ENCODE measurements around the gene FAM181A.

The FAM181A gene

GRCh38 chr14:93964820-93965286 is 37.7 kb downstream of the FAM181A start:
- DNase-seq = no peak

- peak; percentile 59 for DNase-seq
Measured at GRCh38 chr14:93965287-93965821, 38.2 kb downstream of the FAM181A start.

GRCh38 chr14:93965946-93966474 is 38.9 kb downstream of the FAM181A start:
- DNase-seq = no peak

- DNase-seq = peak; percentile 87
Measured at GRCh38 chr14:93967637-93968250, 40.6 kb downstream of the FAM181A start.

DNA sequence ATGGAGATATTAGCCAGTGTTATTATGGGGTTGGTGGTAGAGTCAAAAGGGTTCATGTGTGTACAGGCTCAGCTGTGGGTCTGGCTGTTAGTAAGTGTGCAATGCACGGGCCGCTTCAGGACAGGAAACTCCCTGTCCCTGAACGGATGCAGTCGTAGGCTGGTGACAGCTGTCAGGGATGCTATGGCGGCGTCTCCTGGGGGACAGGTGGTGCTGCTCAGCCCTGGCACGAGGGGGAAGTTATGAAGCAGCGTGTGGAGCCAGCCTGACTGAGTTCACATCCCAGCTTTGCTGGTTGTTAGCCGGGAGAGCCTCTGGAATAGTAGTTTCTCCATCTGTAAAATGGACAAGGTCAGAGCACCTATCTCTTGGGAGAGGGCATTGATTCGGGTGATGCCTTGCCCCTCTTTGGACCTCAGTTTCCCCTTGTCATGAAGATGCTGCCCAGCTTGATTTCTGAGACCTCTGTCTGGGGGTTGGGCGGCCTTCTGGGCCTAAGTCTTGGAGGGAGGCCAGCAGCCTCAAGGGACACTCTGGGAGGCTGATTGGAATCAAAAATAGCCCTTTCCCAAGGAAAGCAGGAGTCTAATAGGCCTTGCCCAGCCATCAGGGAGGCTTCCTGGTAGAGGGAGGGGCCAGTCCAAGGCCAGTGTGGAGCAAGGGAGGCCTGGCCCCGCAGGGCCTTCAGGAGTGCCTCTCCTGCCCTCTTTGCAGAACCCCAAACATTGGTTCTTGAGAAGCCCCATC is 42.1 kb downstream of the FAM181A start:
- DNase-seq = no peak

- no peak for DNase-seq
Measured at GRCh38 chr14:93970585-93970964, 43.4 kb downstream of the FAM181A start.

DNA sequence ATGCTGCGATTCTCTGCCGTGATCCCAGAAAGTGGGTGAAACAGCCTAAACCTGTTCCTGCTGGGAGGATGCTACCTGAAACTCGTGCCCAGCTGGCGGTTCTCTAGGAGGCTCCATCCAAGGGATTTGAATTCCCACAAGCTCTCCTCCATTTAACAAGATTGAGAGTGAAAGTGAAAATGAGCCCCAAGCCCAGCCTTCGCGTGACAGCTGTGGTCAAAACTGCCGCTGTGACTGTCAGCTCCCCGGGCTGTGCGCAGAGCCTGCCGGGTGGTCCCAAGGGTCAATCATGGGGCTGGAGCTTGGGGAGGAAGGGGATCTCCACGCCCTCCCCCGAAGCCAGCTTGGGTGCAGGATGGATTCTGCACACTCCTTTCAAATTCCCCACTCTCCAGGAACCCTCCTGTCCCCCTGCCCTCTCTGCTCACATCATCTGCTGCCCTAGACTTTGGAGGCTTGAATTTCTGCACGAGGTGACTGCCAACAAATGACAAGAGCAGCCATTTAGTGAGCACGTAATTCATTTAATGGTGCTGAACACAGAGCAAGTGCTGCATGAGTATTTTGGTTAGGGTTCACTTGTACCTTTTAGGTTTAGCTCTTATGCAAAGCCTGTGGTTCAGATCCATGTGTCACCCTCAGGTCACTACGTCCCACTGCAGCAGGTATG is 44.0 kb downstream of the FAM181A start:
- peak; percentile 79 for DNase-seq

DNA sequence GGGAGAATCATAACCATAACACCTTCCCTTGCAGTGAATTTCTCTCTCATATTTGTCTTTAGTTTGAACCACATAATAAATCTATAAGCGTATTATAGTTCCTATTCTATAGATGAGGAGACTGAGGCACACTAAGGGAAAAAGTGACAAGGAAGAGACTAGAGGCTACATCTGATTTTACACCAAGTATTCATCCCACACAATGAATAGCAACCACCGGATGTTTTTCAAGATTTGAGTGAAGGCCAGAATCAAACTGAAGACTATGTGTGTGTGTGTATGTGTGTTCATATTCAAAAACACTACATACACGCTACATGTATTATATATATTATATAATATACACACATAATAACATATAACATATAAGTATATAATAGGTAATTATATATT is 44.5 kb downstream of the FAM181A start:
- DNase-seq = no peak

- no peak for DNase-seq
Measured at GRCh38 chr14:93972618-93973205, 45.6 kb downstream of the FAM181A start.

- DNase-seq = no peak
Measured at GRCh38 chr14:93973607-93974006, 46.5 kb downstream of the FAM181A start.

DNA sequence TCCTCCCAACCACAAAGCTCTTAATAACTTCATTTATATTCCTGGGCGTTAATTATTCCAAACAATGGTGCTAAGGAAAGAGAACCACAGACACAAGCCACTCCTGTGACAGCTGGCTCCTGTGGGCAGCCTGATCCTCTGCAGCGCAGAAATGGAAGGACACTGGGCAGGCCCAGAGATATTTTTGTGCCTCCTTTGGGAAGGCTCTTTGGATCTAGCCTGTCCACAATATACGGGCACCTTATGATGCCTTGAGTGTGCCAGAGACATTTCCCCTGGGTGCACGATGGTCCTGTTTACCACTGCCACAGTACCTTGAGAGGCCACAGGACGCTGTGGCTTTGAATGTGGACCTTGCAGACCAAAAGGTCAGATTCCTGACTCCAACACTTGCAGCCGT is 47.2 kb downstream of the FAM181A start:
- DNase-seq = no peak

- DNase-seq = peak; percentile 82
Measured at GRCh38 chr14:93974833-93975232, 47.7 kb downstream of the FAM181A start.

GRCh38 chr14:93975791-93976476 is 48.8 kb downstream of the FAM181A start:
- DNase-seq = no peak

DNA sequence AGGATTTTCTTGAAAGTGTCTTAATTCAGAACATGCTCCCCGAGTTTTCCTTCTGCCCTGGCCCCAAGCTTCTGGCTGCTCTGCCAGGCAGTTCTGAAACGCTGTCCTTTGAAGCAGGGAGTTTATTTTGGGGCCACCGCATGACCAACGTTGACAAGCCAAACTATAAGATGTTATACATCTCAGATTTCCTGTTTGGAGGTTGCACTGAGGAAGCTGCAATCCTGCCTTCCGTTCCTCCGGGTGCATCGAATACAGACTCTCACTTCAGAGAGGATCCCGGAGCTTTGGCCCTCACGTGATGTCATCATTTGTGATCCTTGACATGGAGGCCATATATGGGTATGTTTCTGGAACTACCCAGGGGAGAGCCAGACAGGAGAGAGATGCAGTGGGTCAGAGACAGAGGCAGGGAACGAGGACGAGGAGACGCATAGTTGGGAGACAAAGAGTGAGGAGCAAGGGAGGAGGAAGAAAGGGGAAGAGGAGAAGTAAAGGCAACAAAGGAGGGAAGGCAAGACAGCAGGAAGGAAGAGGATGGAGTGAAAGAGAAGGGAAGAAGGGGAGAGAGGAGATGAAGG is 49.4 kb downstream of the FAM181A start, which contains the start of gene ASB2:
Gene ASB2, minus strand, starts transcription at position 94 of the 581 bp plus-strand sequence. CDS start 12,031 bp downstream, outside the sequence.
- DNase-seq = no peak

DNA sequence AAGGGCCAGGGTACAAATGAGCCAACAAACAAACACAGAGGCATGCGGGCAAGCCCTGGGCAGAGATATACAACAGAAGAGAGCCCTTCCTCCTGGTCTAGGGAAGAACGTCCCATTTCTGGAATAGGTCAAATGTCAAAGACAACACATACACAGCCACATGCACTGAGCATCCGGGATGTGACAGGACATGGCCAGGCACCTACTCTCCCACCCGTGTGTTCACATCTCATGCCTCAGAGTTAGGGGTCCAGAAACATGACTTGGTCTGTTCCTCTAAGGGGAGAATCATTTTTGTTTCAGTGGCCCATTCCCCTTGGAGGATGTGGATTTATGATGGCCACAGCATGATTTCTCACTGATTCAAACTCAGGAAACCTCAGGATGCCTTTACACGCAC is 50.0 kb downstream of the FAM181A start:
- no peak for DNase-seq

DNA sequence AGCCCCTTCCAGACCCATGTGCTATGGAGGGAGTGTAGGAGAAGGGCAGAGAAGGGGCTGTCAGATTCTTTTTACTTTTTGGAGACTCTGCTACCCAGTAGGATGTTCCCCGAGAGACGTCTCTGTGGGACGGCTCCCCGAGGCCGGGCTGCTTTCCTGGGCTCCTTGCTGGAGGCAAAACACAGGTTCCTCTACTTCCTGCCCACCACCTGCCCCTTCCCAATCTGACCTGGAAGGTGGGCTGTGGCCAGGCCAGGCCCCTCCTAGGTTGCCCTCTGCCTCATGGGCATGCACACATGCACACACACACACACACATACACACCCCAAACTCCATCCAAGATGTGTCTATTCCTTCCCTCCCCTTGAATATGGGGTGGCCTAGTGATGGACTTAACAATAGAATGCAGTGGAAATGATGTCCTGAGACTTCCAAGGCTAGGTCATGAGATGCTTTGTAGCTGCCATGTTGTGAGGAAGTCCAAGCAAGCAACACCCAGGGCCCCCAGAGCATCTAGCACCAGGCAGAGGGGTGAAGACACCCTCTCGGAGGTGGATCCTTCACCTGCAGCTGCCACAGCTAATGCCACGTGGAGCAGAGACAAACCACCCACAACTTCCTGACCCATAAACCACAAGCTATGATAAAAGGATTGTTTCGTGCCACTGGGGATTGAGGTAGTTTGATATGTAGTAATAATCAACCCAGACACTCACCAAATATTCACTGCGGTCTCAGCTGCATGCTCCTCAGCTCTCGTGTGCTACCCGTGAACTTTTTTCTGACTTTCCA is 50.8 kb downstream of the FAM181A start:
- DNase-seq = no peak

- no peak for DNase-seq
Measured at GRCh38 chr14:93978735-93979134, 51.6 kb downstream of the FAM181A start.
